Measurements from ENCODE around the gene SLC9A8. TPM values are rescaled to one million over a fixed set of nuclear protein-coding genes. Genes with fewer than 3 reads are reported as not detected.

The SLC9A8 gene
- polyA plus RNA-seq, 2 of the 4 experiments (the other 2 are of a cell fraction) = 5.0 to 7.9 TPM

GRCh38 chr20:49936153-49937026 is 123.8 kb downstream of the SLC9A8 start, which contains the start of gene RNF114:
Gene RNF114 (plus strand): TSS chr20:49936397. CDS start chr20:49936413, 16 bp downstream.
- ATAC-seq = peak; percentile 90 to 91
- Histone ChIP-seq H3K4me1 (peaks cover 20% of the 10 kb centered on the region), H3K4me2 (peak within 1 kb of the TSS; percentile 95), H3K9me3 (no peaks in the 10 kb centered on the region), H3K4me3 (peak within 1 kb of the TSS; percentile 71), H3K27ac (peak within 1 kb of the TSS; percentile 79 to 95)
- CTCF ChIA-PET = interaction anchor here (0.6 to 2.4 kb wide), 7 partner anchors 10 to 583 kb away, joined by 3 to 9 read pairs (median 3); no protein-coding TSS in a partner anchor
- POLR2A ChIA-PET = interaction anchor here (1.2 to 2.0 kb wide), 4 partner anchors 9 to 34 kb away, joined by 3 to 11 read pairs (median 6); partner anchors contain the start of gene SPATA2
- 1% methylated on average over 25 of the region's 79 CpGs for WGBS (ENCODE audit: missing lambda C conversion rate)
- peak; percentile 72 to 90 for DNase-seq (ENCODE audit: low read depth in 1 of 2, low spot score in 1 of 2)
- FAIRE-seq = no peak
- TF ChIP-seq RCOR1 (IDR thresholded peaks at IDR 0.05; ENCODE audit: low read depth, low read length) = no peak
- TF ChIP-seq BCL3 (IDR thresholded peaks at IDR 0.05) = peak; percentile 78; the same call in 1 of the 3 replicates
- peak; percentile 93 for TF ChIP-seq PHF8 (IDR thresholded peaks at IDR 0.05; ENCODE audit: borderline replicate concordance, low read depth)
- peak; percentile 67 to 71 for TF ChIP-seq CEBPB (IDR thresholded peaks at IDR 0.05)
- TF ChIP-seq ZNF302 (CRISPR knock-in tag; IDR thresholded peaks at IDR 0.05) = no peak
- TF ChIP-seq RAD21 (conservative IDR thresholded peaks at IDR 0.05 in 1 of 2, IDR thresholded peaks at IDR 0.05 in 1 of 2) = no peak
- TF ChIP-seq, protein P1, sequence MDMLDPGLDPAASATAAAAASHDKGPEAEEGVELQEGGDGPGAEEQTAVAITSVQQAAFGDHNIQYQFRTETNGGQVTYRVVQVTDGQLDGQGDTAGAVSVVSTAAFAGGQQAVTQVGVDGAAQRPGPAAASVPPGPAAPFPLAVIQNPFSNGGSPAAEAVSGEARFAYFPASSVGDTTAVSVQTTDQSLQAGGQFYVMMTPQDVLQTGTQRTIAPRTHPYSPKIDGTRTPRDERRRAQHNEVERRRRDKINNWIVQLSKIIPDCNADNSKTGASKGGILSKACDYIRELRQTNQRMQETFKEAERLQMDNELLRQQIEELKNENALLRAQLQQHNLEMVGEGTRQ (IDR thresholded peaks at IDR 0.05) = no peak
- TF ChIP-seq EP300 (IDR thresholded peaks at IDR 0.05) = 0 out of 5 replicates have a peak, but pooled peaks of 1 of the 2 experiments have one; percentile 8
- TF ChIP-seq NPAS2 (CRISPR knock-in tag; IDR thresholded peaks at IDR 0.05; ENCODE audit: borderline replicate concordance) = no peak
- TF ChIP-seq, protein P2, sequence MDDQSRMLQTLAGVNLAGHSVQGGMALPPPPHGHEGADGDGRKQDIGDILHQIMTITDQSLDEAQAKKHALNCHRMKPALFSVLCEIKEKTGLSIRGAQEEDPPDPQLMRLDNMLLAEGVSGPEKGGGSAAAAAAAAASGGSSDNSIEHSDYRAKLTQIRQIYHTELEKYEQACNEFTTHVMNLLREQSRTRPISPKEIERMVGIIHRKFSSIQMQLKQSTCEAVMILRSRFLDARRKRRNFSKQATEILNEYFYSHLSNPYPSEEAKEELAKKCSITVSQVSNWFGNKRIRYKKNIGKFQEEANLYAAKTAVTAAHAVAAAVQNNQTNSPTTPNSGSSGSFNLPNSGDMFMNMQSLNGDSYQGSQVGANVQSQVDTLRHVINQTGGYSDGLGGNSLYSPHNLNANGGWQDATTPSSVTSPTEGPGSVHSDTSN (IDR thresholded peaks at IDR 0.05) = peak; percentile 29; the same call in 1 of the 2 replicates
- no peak for TF ChIP-seq KDM1A (IDR thresholded peaks at IDR 0.05; ENCODE audit: low read depth)
- TF ChIP-seq EHMT2 (IDR thresholded peaks at IDR 0.05; ENCODE audit: low read depth) = no peak
- peak; percentile 91 for TF ChIP-seq KDM5A (IDR thresholded peaks at IDR 0.05)
- TF ChIP-seq FOSL2 (IDR thresholded peaks at IDR 0.05) = no peak
- TF ChIP-seq FOSL2 (CRISPR knock-in tag; IDR thresholded peaks at IDR 0.05) = no peak
- no peak for TF ChIP-seq FOSB (CRISPR knock-in tag; IDR thresholded peaks at IDR 0.05)
- no peak for TF ChIP-seq HOXB13 (CRISPR knock-in tag; IDR thresholded peaks at IDR 0.05; ENCODE audit: low read depth)
- TF ChIP-seq HDAC2 (IDR thresholded peaks at IDR 0.05) = no peak
- no peak for TF ChIP-seq HOXB5 (CRISPR knock-in tag; IDR thresholded peaks at IDR 0.05)
- peak; percentile 92 for TF ChIP-seq POLR2A (IDR thresholded peaks at IDR 0.05; ENCODE audit: low read length)
- TF ChIP-seq RFX5 (IDR thresholded peaks at IDR 0.05) = no peak
- TF ChIP-seq CBX2 (IDR thresholded peaks at IDR 0.05; ENCODE audit: borderline replicate concordance, low read depth) = no peak
- TF ChIP-seq SMC3 (IDR thresholded peaks at IDR 0.05) = no peak
- TF ChIP-seq JUN (IDR thresholded peaks at IDR 0.05) = peak in 1 of 2 experiments; percentile 92; a peak in 3 of 5 replicates
- no peak for TF ChIP-seq HEYL (CRISPR knock-in tag; IDR thresholded peaks at IDR 0.05)
- TF ChIP-seq FOXS1 (CRISPR knock-in tag; IDR thresholded peaks at IDR 0.05) = no peak
- no peak; the same call in 1 of the 2 replicates for TF ChIP-seq MYC (IDR thresholded peaks at IDR 0.05; ENCODE audit: borderline replicate concordance, low read length)
- no peak for TF ChIP-seq JUNB (IDR thresholded peaks at IDR 0.05)
- TF ChIP-seq TP53 (CRISPR knock-in tag; IDR thresholded peaks at IDR 0.05) = no peak
- TF ChIP-seq, protein P3, sequence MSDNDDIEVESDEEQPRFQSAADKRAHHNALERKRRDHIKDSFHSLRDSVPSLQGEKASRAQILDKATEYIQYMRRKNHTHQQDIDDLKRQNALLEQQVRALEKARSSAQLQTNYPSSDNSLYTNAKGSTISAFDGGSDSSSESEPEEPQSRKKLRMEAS (IDR thresholded peaks at IDR 0.05) = peak; percentile 59
- TF ChIP-seq MAZ (IDR thresholded peaks at IDR 0.05; ENCODE audit: borderline replicate concordance, low read depth, low read length) = no peak
- TF ChIP-seq, protein P4, sequence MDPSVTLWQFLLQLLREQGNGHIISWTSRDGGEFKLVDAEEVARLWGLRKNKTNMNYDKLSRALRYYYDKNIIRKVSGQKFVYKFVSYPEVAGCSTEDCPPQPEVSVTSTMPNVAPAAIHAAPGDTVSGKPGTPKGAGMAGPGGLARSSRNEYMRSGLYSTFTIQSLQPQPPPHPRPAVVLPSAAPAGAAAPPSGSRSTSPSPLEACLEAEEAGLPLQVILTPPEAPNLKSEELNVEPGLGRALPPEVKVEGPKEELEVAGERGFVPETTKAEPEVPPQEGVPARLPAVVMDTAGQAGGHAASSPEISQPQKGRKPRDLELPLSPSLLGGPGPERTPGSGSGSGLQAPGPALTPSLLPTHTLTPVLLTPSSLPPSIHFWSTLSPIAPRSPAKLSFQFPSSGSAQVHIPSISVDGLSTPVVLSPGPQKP (IDR thresholded peaks at IDR 0.05; ENCODE audit: low read depth, low read length) = no peak
- no peak for TF ChIP-seq CHD2 (IDR thresholded peaks at IDR 0.05; ENCODE audit: low read length, partially characterized antibody)
- no peak for TF ChIP-seq MAFK (IDR thresholded peaks at IDR 0.05; ENCODE audit: partially characterized antibody)
